ENCODE data around the gene SLIT3. TPM values are rescaled to one million over a fixed set of nuclear protein-coding genes. Genes with fewer than 3 reads are reported as not detected.

SLIT3 gene
- total and polyA plus RNA-seq, 10 of the 15 experiments (the other 5 are each of a cell fraction or from before 2014, with no cell fraction given), result 0.05 TPM; not detected in 9

GRCh38 chr5:169044962-169045361 lies 256.0 kb downstream of the SLIT3 start:
- H4K20me1 ChIP-seq (ENCODE audit: control insufficient read depth, insufficient read depth), result no peaks in the 10 kb centered on the region
- H3K27me3 ChIP-seq (replicated peaks in 1 of 2; ENCODE audit: control insufficient read depth in 2 of 2, insufficient read depth in 2 of 2, low read length in 1 of 2), result peaks cover 0 to 2% of the 10 kb centered on the region in 2 experiments; a peak in 3 of 4 replicates
- ChIA-PET CTCF (no interaction called here), SMC1A (ENCODE audit: uncharacterized antibody, unreplicated experiment) (no interaction called here), POLR2A (no interaction called here), RAD21 (ENCODE audit: unreplicated experiment) (no interaction called here)
- no peaks in the 10 kb centered on the region for H3K4me1 ChIP-seq (ENCODE audit: control insufficient read depth, insufficient read depth, low read length)
- DNase-seq (ENCODE audit: low read depth, low spot score), result no peak
- no peaks in the 10 kb centered on the region for H3K36me3 ChIP-seq (ENCODE audit: control insufficient read depth in 2 of 2, insufficient read depth in 2 of 2, low read length in 1 of 2)
- no peak for FAIRE-seq
- 14% methylated on average over 6 of the region's 6 CpGs for WGBS (ENCODE audit: insufficient coverage, insufficient replicate concordance, low lambda C conversion rate, missing lambda C conversion rate)
- ATAC-seq, result no peak
- H3K9me3 ChIP-seq (replicated peaks; ENCODE audit: control insufficient read depth, insufficient read depth, low read length), result no peaks in the 10 kb centered on the region
- no peak overlapping the region for H3K9ac ChIP-seq (ENCODE audit: control insufficient read depth, insufficient read depth, low read length)
- H3K4me2 ChIP-seq (ENCODE audit: control insufficient read depth, insufficient read depth), result no peak overlapping the region
- no TSS peak for BruUV-seq (replicated peaks)
- H3K4me3 ChIP-seq, result no peak overlapping the region
- TF ChIP-seq FOXM1 (IDR thresholded peaks at IDR 0.05; ENCODE audit: low read depth, low read length) (no peak), RUNX3 (IDR thresholded peaks at IDR 0.05; ENCODE audit: low read length) (no peak), E2F8 (IDR thresholded peaks at IDR 0.05; ENCODE audit: low read depth, partially characterized antibody) (no peak), JUND (IDR thresholded peaks at IDR 0.05; ENCODE audit: low read depth, low read length) (no peak), ZNF622 (IDR thresholded peaks at IDR 0.05) (no peak)
- no peaks in the 10 kb centered on the region for H3K79me2 ChIP-seq (ENCODE audit: control insufficient read depth, insufficient read depth, low read length)
- in situ Hi-C loops (cut with MboI), result no loop called here
- no peak overlapping the region for H2AFZ ChIP-seq (ENCODE audit: control insufficient read depth, low read depth, low read length)
- H3K27ac ChIP-seq (ENCODE audit: control insufficient read depth, insufficient read depth), result no peak overlapping the region
- intact Hi-C loops (cut with micrococcal nuclease; ENCODE audit: unreplicated experiment), result no loop called here

GRCh38 chr5:169041180-169041579 lies 259.8 kb downstream of the SLIT3 start:
- Histone ChIP-seq H3K9ac (ENCODE audit: control insufficient read depth, insufficient read depth, low read length) (no peak overlapping the region), H3K27ac (ENCODE audit: control insufficient read depth, insufficient read depth) (no peak overlapping the region), H3K4me2 (ENCODE audit: control insufficient read depth, insufficient read depth) (no peak overlapping the region), H3K4me3 (no peak overlapping the region), H4K20me1 (ENCODE audit: control insufficient read depth, insufficient read depth) (no peaks in the 10 kb centered on the region), H3K36me3 (ENCODE audit: control insufficient read depth in 2 of 2, insufficient read depth in 2 of 2, low read length in 1 of 2) (no peaks in the 10 kb centered on the region), H3K27me3 (replicated peaks in 1 of 2; ENCODE audit: control insufficient read depth in 2 of 2, insufficient read depth in 2 of 2, low read length in 1 of 2) (no peaks in the 10 kb centered on the region; a peak in 2 of 4 replicates), H3K9me3 (replicated peaks; ENCODE audit: control insufficient read depth, insufficient read depth, low read length) (no peaks in the 10 kb centered on the region), H3K79me2 (ENCODE audit: control insufficient read depth, insufficient read depth, low read length) (no peaks in the 10 kb centered on the region), H2AFZ (ENCODE audit: control insufficient read depth, low read depth, low read length) (no peak overlapping the region), H3K4me1 (ENCODE audit: control insufficient read depth, insufficient read depth, low read length) (no peaks in the 10 kb centered on the region)
- ChIA-PET RAD21 (ENCODE audit: unreplicated experiment) (no interaction called here), SMC1A (ENCODE audit: uncharacterized antibody, unreplicated experiment) (interaction anchor here (0.8 kb wide), 1 partner anchor 18 kb away, joined by 3 read pairs; no protein-coding TSS in a partner anchor), POLR2A (interaction anchor here (0.6 kb wide), 1 partner anchor 89 kb away, joined by 7 read pairs; no protein-coding TSS in a partner anchor), CTCF (interaction anchor here (1.1 kb wide), 1 partner anchor 9 kb away, joined by 3 read pairs; no protein-coding TSS in a partner anchor)
- no peak for ATAC-seq
- in situ Hi-C loops (cut with MboI), result no loop called here
- intact Hi-C loops (cut with micrococcal nuclease; ENCODE audit: unreplicated experiment), result no loop called here
- 54% methylated on average over 7 of the region's 7 CpGs for WGBS (ENCODE audit: insufficient coverage, insufficient replicate concordance, low lambda C conversion rate, missing lambda C conversion rate)
- BruUV-seq (replicated peaks), result no TSS peak
- DNase-seq (ENCODE audit: low read depth, low spot score), result no peak
- no peak for FAIRE-seq
- TF ChIP-seq SMC3 (IDR thresholded peaks at IDR 0.05; ENCODE audit: borderline replicate concordance, low read length), result no peak
- no peak for TF ChIP-seq EZH2 (IDR thresholded peaks at IDR 0.05; ENCODE audit: borderline replicate concordance, control insufficient read depth, low read depth, low read length)
- TF ChIP-seq ESRRA (IDR thresholded peaks at IDR 0.05; ENCODE audit: low read length), result no peak
- TF ChIP-seq ATF2 (IDR thresholded peaks at IDR 0.05; ENCODE audit: low read length), result no peak
- no peak for TF ChIP-seq PRDM15 (CRISPR knock-in tag; IDR thresholded peaks at IDR 0.05)
